Muscle layer of duodenum (tissue), 2 donors: ENCODE results near the gene MAST3.

Experiments
- H3K27ac ChIP-seq: one replicate; pipeline ENCODE4 v1.7.0; 2013; ENCODE audit warnings: mild to moderate bottlenecking, low read length
- H3K27me3 ChIP-seq: one replicate; pipeline ENCODE4 v1.7.0; 2013; ENCODE audit warnings: low read depth, mild to moderate bottlenecking, control low read depth, low read length
- H3K36me3 ChIP-seq, 2 donors: one replicate each; pipeline ENCODE4 v1.7.0; 2013; ENCODE audit warnings: low read length in 2 of 2, control low read depth in 1 of 2, mild to moderate bottlenecking in 1 of 2; ENCODE audit not compliant: insufficient read depth in 2 of 2, control insufficient read depth in 1 of 2
- H3K4me1 ChIP-seq, 2 donors: one replicate each; pipeline ENCODE4 v1.7.0; 2013; ENCODE audit warnings: low read length in 2 of 2, mild to moderate bottlenecking in 2 of 2, control low read depth in 1 of 2, moderate library complexity in 1 of 2; ENCODE audit not compliant: insufficient read depth in 2 of 2, control insufficient read depth in 1 of 2
- H3K4me3 ChIP-seq, 2 donors: one replicate each; pipeline ENCODE4 v1.7.0; 2013; ENCODE audit warnings: low read length in 2 of 2, low read depth in 1 of 2, mild to moderate bottlenecking in 1 of 2
- H3K9me3 ChIP-seq, 2 donors: one replicate each; pipeline ENCODE4 v1.7.0; 2013; ENCODE audit warnings: low read length in 2 of 2, control low read depth in 1 of 2, mild to moderate bottlenecking in 1 of 2; ENCODE audit not compliant: control insufficient read depth in 1 of 2
- donor health status: healthy.

MAST3 gene

GRCh38 chr19:18144906-18145305 is 47.3 kb downstream of the MAST3 start:
- Histone ChIP-seq H3K4me3 (no peak overlapping the region), H3K36me3 (peaks cover 24 to 50% of the 10 kb centered on the region in 2 donors)

GRCh38 chr19:18145391-18145999 is 47.9 kb downstream of the MAST3 start:
- no peak overlapping the region for H3K4me3 ChIP-seq
- peaks cover 24 to 47% of the 10 kb centered on the region in 2 donors for H3K36me3 ChIP-seq
- no peaks in the 10 kb centered on the region for H3K27me3 ChIP-seq
- H3K4me1 ChIP-seq: no peaks in the 10 kb centered on the region
- H3K9me3 ChIP-seq: no peaks in the 10 kb centered on the region
- no peak overlapping the region for H3K27ac ChIP-seq

More at GRCh38 chr19:18144906-18145305, 47.3 kb downstream of the MAST3 start:
- no peaks in the 10 kb centered on the region for H3K9me3 ChIP-seq
- H3K27ac ChIP-seq: no peak overlapping the region
- H3K27me3 ChIP-seq: no peaks in the 10 kb centered on the region
- H3K4me1 ChIP-seq: no peaks in the 10 kb centered on the region

- Histone ChIP-seq H3K36me3 (peaks cover 20 to 41% of the 10 kb centered on the region in 2 donors), H3K27ac (no peak overlapping the region), H3K4me1 (peaks cover 0 to 4% of the 10 kb centered on the region in 2 donors)
These were observed 49.8 kb downstream of the MAST3 start for GRCh38 chr19:18147396-18147795.

GRCh38 chr19:18149596-18149975 is 52.0 kb downstream of the MAST3 start:
- Histone ChIP-seq H3K27me3 (no peaks in the 10 kb centered on the region), H3K9me3 (no peaks in the 10 kb centered on the region), H3K4me1 (peaks cover 7 to 14% of the 10 kb centered on the region in 2 donors), H3K4me3 (no peak overlapping the region), H3K36me3 (peaks cover 8 to 27% of the 10 kb centered on the region in 2 donors), H3K27ac (no peak overlapping the region)

More at GRCh38 chr19:18147396-18147795, 49.8 kb downstream of the MAST3 start:
- Histone ChIP-seq H3K4me3 (no peak overlapping the region), H3K9me3 (no peaks in the 10 kb centered on the region), H3K27me3 (no peaks in the 10 kb centered on the region)

- H3K27me3 ChIP-seq: no peaks in the 10 kb centered on the region
- no peak overlapping the region for H3K4me3 ChIP-seq
- no peaks in the 10 kb centered on the region for H3K9me3 ChIP-seq
- H3K4me1 ChIP-seq: peaks cover 7 to 25% of the 10 kb centered on the region in 2 donors
- H3K36me3 ChIP-seq: peaks cover 0 to 18% of the 10 kb centered on the region in 2 donors
- H3K27ac ChIP-seq: no peak overlapping the region
These were observed 53.4 kb downstream of the MAST3 start for GRCh38 chr19:18150776-18151624.

- H3K4me3 ChIP-seq: peak overlapping the region; percentile 85 to 88
- peaks cover 18 to 40% of the 10 kb centered on the region in 2 donors for H3K4me1 ChIP-seq
- peak overlapping the region; percentile 96 for H3K27ac ChIP-seq
- peaks cover 0 to 14% of the 10 kb centered on the region in 2 donors for H3K36me3 ChIP-seq
- no peaks in the 10 kb centered on the region for H3K27me3 ChIP-seq
- H3K9me3 ChIP-seq: no peaks in the 10 kb centered on the region
These were observed 54.9 kb downstream of the MAST3 start for GRCh38 chr19:18152442-18152816.

- H3K36me3 ChIP-seq: peaks cover 0 to 10% of the 10 kb centered on the region in 2 donors
- peak within 1 kb of the TSS; percentile 85 to 88 for H3K4me3 ChIP-seq
- peak within 1 kb of the TSS; percentile 96 for H3K27ac ChIP-seq
- H3K9me3 ChIP-seq: no peaks in the 10 kb centered on the region
- no peaks in the 10 kb centered on the region for H3K27me3 ChIP-seq
- H3K4me1 ChIP-seq: peaks cover 19 to 45% of the 10 kb centered on the region in 2 donors
These were observed 55.4 kb downstream of the MAST3 start, which contains the start of gene PIK3R2 for GRCh38 chr19:18152817-18153555. TSS of gene PIK3R2 (plus strand) at chr19:18153163. CDS start at chr19:18155880, 2,717 bp downstream.

GRCh38 chr19:18153556-18154134 is 56.1 kb downstream of the MAST3 start:
- no peaks in the 10 kb centered on the region for H3K9me3 ChIP-seq
- peak overlapping the region; percentile 64 to 88 for H3K4me3 ChIP-seq
- H3K27me3 ChIP-seq: no peaks in the 10 kb centered on the region
- peak overlapping the region; percentile 67 for H3K27ac ChIP-seq
- H3K4me1 ChIP-seq: peaks cover 19 to 46% of the 10 kb centered on the region in 2 donors
- H3K36me3 ChIP-seq: peaks cover 0 to 10% of the 10 kb centered on the region in 2 donors

- H3K4me1 ChIP-seq: peaks cover 19 to 51% of the 10 kb centered on the region in 2 donors
- H3K9me3 ChIP-seq: no peaks in the 10 kb centered on the region
- H3K36me3 ChIP-seq: peaks cover 0 to 10% of the 10 kb centered on the region in 2 donors
- no peaks in the 10 kb centered on the region for H3K27me3 ChIP-seq
- H3K4me3 ChIP-seq: no peak overlapping the region
- H3K27ac ChIP-seq: no peak overlapping the region
These were observed 57.8 kb downstream of the MAST3 start for GRCh38 chr19:18155095-18156087.

- Histone ChIP-seq H3K4me1 (peaks cover 19 to 57% of the 10 kb centered on the region in 2 donors), H3K36me3 (peaks cover 0 to 10% of the 10 kb centered on the region in 2 donors), H3K27ac (peak overlapping the region; percentile 51), H3K4me3 (no peak overlapping the region), H3K27me3 (no peaks in the 10 kb centered on the region), H3K9me3 (no peaks in the 10 kb centered on the region)
These were observed 58.7 kb downstream of the MAST3 start for GRCh38 chr19:18156268-18156667.
